RWPE2 (cell line): Measurements from ENCODE around the gene CDC42SE1.

Source experiments
- ATAC-seq: fragments of 200-7000 bp; cut with Tn5 transposase; 3 replicates; pipeline ENCODE4 v1.9.1; 2021; ENCODE audit warnings: low read depth
- DNase-seq: peaks from one replicate; pipeline ENCODE4 v3.0.0-alpha.2; 2020; ENCODE audit warnings: low spot score
- H3K27ac ChIP-seq: fragments of 450-650 bp; 2 replicates; pipeline ENCODE4 v1.5.1; 2017; ENCODE audit warnings: mild to moderate bottlenecking; ENCODE audit not compliant: poor library complexity, severe bottlenecking
- H3K27me3 ChIP-seq: fragments of 250-450 bp; sonication (Bioruptor Pico); 2 replicates; pipeline ENCODE4 v1.5.1; 2021; ENCODE audit warnings: mild to moderate bottlenecking, moderate library complexity; ENCODE audit not compliant: insufficient read depth, poor library complexity, severe bottlenecking
- H3K36me3 ChIP-seq: fragments of 250-450 bp; sonication (Bioruptor Pico); 2 replicates; pipeline ENCODE4 v1.5.1; 2020; ENCODE audit warnings: low read depth, mild to moderate bottlenecking, moderate library complexity
- H3K4me1 ChIP-seq: fragments of 250-450 bp; sonication (Bioruptor Pico); 2 replicates; pipeline ENCODE4 v1.5.1; 2021; ENCODE audit warnings: mild to moderate bottlenecking, moderate library complexity; ENCODE audit not compliant: insufficient read depth, poor library complexity, severe bottlenecking
- H3K4me3 ChIP-seq: fragments of 250-450 bp; sonication (Bioruptor Pico); 2 replicates; pipeline ENCODE4 v1.5.1; 2021; ENCODE audit warnings: mild to moderate bottlenecking, moderate library complexity; ENCODE audit not compliant: severe bottlenecking
- H3K9me3 ChIP-seq: fragments of 250-450 bp; sonication (Bioruptor Pico); 2 replicates; pipeline ENCODE4 v1.5.1; 2021; ENCODE audit warnings: mild to moderate bottlenecking, moderate library complexity; ENCODE audit not compliant: severe bottlenecking
- CTCF ChIP-seq: fragments of 450-650 bp; IDR thresholded peaks from one replicate; pipeline ENCODE4 v1.5.1; 2017; ENCODE audit warnings: mild to moderate bottlenecking, moderate library complexity; ENCODE audit not compliant: poor library complexity, severe bottlenecking

CDC42SE1 gene

GRCh38 chr1:151003180-151003579, 56.2 kb downstream of the CDC42SE1 start:
- H3K9me3 ChIP-seq = no peaks in the 10 kb centered on the region
- no peak overlapping the region for H3K27ac ChIP-seq
- no peak for TF ChIP-seq CTCF
- H3K4me3 ChIP-seq = no peak overlapping the region
- no peak for DNase-seq
- H3K4me1 ChIP-seq = peaks cover 18% of the 10 kb centered on the region
- ATAC-seq = no peak
- peaks cover 5% of the 10 kb centered on the region; the same call in 1 of the 2 replicates for H3K36me3 ChIP-seq
- H3K27me3 ChIP-seq = no peaks in the 10 kb centered on the region

GRCh38 chr1:151002611-151003010, 56.8 kb downstream of the CDC42SE1 start:
- ATAC-seq (no peak), DNase-seq (no peak)
- Histone ChIP-seq H3K4me3 (no peak overlapping the region), H3K27me3 (no peaks in the 10 kb centered on the region), H3K36me3 (peaks cover 5% of the 10 kb centered on the region; the same call in 1 of the 2 replicates), H3K27ac (no peak overlapping the region), H3K4me1 (peaks cover 15% of the 10 kb centered on the region), H3K9me3 (no peaks in the 10 kb centered on the region)
- no peak for TF ChIP-seq CTCF

- H3K36me3 ChIP-seq = peaks cover 5% of the 10 kb centered on the region; the same call in 1 of the 2 replicates
- no peaks in the 10 kb centered on the region for H3K9me3 ChIP-seq
- H3K4me3 ChIP-seq = no peak overlapping the region
- H3K27me3 ChIP-seq = no peaks in the 10 kb centered on the region
- no peak overlapping the region for H3K27ac ChIP-seq
- no peak for ATAC-seq
- H3K4me1 ChIP-seq = peaks cover 14% of the 10 kb centered on the region
- TF ChIP-seq CTCF = no peak
- DNase-seq = no peak
Observed at GRCh38 chr1:151002051-151002450, 57.4 kb downstream of the CDC42SE1 start.

- ATAC-seq = peak; percentile 12; the same call in 1 of the 3 replicates
- H3K36me3 ChIP-seq = peaks cover 5% of the 10 kb centered on the region; the same call in 1 of the 2 replicates
- peaks cover 11% of the 10 kb centered on the region for H3K4me1 ChIP-seq
- no peak overlapping the region for H3K27ac ChIP-seq
- H3K9me3 ChIP-seq = no peaks in the 10 kb centered on the region
- DNase-seq = no peak
- H3K27me3 ChIP-seq = no peaks in the 10 kb centered on the region
- TF ChIP-seq CTCF = no peak
- H3K4me3 ChIP-seq = no peak overlapping the region
Observed at GRCh38 chr1:151001602-151002001, 57.8 kb downstream of the CDC42SE1 start.
